Large intestine (tissue), 3 donors: ENCODE measurements around the gene ODAD4. TPM values are rescaled to one million over a fixed set of nuclear protein-coding genes. Genes with fewer than 3 reads are reported as not detected.

Source experiments
- DNase-seq, 2 donors: peaks; one replicate each; pipeline versions ENCODE4 v3.0.0 to v3.0.0-alpha.2; 2013
- H3K27ac ChIP-seq: one replicate; pipeline ENCODE4 v1.5.1; 2013; ENCODE audit warnings: low read length
- H3K27me3 ChIP-seq: 2 replicates; pipeline ENCODE4 v1.6.1; 2013; ENCODE audit warnings: low read length; ENCODE audit not compliant: control insufficient read depth, insufficient read depth
- H3K36me3 ChIP-seq: 2 replicates; pipeline ENCODE4 v1.6.1; 2013; ENCODE audit warnings: low read length; ENCODE audit not compliant: control insufficient read depth, insufficient read depth
- H3K4me1 ChIP-seq: one replicate; pipeline ENCODE4 v1.6.1; 2013; ENCODE audit warnings: low read length; ENCODE audit not compliant: control insufficient read depth, insufficient read depth
- H3K4me3 ChIP-seq: one replicate; pipeline ENCODE4 v1.5.1; 2013; ENCODE audit warnings: low read length
- H3K9me3 ChIP-seq: one replicate; pipeline ENCODE4 v1.6.1; 2013; ENCODE audit warnings: mild to moderate bottlenecking, low read depth, low read length, moderate library complexity; ENCODE audit not compliant: control insufficient read depth
- whole genome bisulfite sequencing: methylation state at CpG from one replicate; pipeline ENCODE4 v1.1.5; 2013; ENCODE audit warnings: low lambda C conversion rate; ENCODE audit not compliant: insufficient coverage; 5-methylcytosine and 5-hydroxymethylcytosine counted together
- polyA plus RNA-seq: library from polyadenylated mRNA; unstranded; fragments of 120-200 nt; gene quantifications from one replicate; pipeline ENCODE4 v1.2.1, GENCODE V29; 2013

The ODAD4 gene
- polyA plus RNA-seq, 1 donor: 0.87 TPM

DNA sequence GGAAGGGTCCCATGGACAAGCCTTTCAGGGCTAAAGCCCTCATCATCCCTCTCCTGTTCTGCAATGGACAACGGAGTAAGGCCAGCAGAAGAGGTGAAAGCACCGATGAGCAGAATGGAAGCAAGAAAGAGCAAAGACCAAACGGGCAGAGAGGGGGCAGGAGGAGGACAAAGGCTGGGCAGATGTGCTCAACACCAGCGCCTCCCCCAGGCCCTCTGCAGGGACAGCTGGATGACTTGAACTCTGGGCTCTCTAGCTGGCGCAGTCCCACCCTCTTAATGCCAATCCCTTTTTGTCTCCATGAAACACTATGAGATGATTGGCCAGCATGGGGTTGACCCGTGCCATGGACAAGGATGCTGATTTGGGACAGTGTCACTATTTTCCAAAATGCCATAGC is 33.7 kb upstream of the ODAD4 start:
- WGBS: no CpG with 5 or more reads among the region's 6 CpGs
- Histone ChIP-seq H3K4me1 (peaks cover 14% of the 10 kb centered on the region), H3K27ac (no peak overlapping the region), H3K9me3 (no peaks in the 10 kb centered on the region), H3K36me3 (peaks cover 95% of the 10 kb centered on the region), H3K27me3 (no peaks in the 10 kb centered on the region), H3K4me3 (no peak overlapping the region)
- no peak for DNase-seq

DNA sequence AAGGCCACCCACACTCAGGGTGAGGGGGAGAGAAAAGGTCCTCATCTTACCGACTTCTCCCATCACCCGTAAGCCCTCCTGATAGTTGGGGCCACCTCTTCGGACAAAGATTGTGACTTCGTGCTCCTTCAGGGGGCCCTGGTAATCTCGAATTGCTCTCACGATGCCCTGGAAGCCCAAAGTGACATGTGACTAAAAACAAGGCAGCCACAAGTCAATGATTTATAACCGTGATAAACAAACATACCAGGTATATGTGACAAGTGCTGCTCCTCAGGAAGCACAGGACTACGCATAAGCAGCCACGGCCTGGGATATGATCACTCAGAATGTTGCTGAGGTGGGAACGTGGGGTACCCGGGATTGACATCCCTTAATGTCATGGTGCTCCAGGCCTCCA is 28.8 kb upstream of the ODAD4 start:
- H3K27ac ChIP-seq: peak overlapping the region; percentile 50
- no peaks in the 10 kb centered on the region for H3K27me3 ChIP-seq
- DNase-seq: peak in 1 of 2 donors; percentile 73
- no peaks in the 10 kb centered on the region for H3K9me3 ChIP-seq
- H3K4me1 ChIP-seq: peaks cover 43% of the 10 kb centered on the region
- H3K36me3 ChIP-seq: peaks cover 94% of the 10 kb centered on the region
- no peak overlapping the region for H3K4me3 ChIP-seq
- no CpG with 5 or more reads among the region's 11 CpGs for WGBS

DNA sequence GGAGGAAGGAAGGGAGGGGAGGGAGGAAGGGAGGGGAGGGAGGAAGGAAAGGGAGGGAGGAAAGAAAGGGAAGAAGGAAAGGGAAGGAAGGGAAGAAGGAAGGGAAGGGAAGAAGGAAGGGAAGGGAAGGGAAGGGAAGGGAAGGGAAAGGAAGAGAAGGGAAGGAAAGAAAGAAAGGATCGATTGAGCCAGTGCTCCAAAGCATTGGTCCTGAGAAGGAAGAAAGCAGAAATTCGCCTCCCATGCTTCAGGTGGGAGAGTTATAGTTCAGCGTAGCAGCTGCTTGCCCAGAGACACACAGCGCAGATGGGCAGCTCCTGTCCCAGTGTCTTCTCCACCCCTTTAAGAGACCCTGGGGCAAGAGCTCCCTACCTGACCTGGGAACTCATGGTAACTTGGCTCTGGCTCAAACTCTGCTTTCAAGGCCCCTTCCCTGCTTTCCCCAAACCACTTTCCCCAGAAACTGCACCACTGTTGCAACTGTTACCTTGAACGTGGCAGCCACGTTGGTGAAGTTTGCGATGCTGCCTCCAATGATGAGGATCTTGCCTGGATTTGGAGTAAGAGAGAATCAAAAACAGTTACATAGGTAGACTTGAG is 26.1 kb upstream of the ODAD4 start:
- H3K4me1 ChIP-seq: peaks cover 66% of the 10 kb centered on the region
- WGBS: 80% methylated on average over 1 of the region's 7 CpGs
- H3K36me3 ChIP-seq: peaks cover 80% of the 10 kb centered on the region
- H3K9me3 ChIP-seq: no peaks in the 10 kb centered on the region
- no peak for DNase-seq
- H3K27ac ChIP-seq: peak overlapping the region; percentile 92
- no peaks in the 10 kb centered on the region for H3K27me3 ChIP-seq
- H3K4me3 ChIP-seq: no peak overlapping the region

DNA sequence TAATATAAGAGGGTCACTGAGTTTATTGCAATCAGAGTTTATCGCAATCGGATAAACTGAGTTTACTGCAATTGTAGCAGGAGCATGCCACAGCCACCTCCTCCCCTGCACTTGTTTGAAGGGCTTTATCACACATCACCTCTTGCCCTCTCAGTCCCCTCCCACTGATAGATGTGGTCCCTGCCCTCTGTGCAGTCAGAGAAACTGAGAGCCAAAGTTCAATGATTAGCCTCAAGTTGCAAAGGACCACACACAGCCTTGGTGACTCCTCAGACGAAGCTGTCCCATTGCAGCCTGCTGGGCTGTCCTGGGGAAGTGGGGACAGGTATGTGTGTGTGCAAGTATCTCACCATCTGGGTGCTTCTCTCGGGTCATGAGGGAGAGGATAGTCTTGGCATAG is 25.2 kb upstream of the ODAD4 start:
- Histone ChIP-seq H3K27me3 (no peaks in the 10 kb centered on the region), H3K9me3 (no peaks in the 10 kb centered on the region), H3K36me3 (peaks cover 81% of the 10 kb centered on the region), H3K27ac (peak overlapping the region; percentile 92), H3K4me1 (peaks cover 66% of the 10 kb centered on the region), H3K4me3 (no peak overlapping the region)
- DNase-seq: peak; percentile 80 to 88
- whole genome bisulfite sequencing: no CpG with 5 or more reads among the region's 4 CpGs

DNA sequence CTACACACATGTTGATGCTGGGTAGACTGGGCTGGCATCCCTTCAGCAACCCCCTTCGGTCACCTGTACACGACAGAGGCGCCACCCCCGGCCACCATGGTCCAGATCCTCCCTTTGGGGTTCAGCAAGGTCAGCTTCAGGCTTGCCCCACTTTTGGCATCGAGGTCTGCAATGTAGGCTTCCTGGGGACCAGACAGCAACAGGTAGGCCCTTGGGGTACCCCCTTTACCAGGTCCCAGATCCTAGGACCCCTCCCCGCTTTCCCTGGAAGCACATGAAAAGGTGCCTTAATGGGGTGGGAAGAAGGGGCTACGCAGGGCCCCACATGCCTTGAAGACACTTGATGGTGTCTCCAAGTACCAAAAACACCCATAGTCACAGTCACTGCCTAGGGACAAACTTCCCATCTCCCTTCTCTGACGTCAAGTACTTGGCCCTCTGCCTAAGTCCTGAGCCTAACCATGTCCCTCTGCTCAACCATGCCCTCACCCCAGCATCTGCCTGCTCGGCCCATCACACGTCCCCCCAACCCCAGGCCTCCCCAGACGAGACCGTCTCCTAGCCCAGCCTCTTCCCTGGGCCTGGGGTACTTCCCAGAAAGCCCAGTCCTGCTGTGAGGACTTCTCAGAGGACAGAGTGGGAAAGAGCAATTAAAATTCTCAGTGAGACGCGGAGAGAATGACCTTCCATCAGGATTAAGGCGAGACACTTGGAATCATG is 23.8 kb upstream of the ODAD4 start:
- Histone ChIP-seq H3K9me3 (no peaks in the 10 kb centered on the region), H3K36me3 (peaks cover 81% of the 10 kb centered on the region), H3K27ac (peak overlapping the region; percentile 83), H3K27me3 (no peaks in the 10 kb centered on the region), H3K4me3 (no peak overlapping the region), H3K4me1 (peaks cover 61% of the 10 kb centered on the region)
- no peak for DNase-seq
- 64% methylated on average over 3 of the region's 15 CpGs for WGBS

DNA sequence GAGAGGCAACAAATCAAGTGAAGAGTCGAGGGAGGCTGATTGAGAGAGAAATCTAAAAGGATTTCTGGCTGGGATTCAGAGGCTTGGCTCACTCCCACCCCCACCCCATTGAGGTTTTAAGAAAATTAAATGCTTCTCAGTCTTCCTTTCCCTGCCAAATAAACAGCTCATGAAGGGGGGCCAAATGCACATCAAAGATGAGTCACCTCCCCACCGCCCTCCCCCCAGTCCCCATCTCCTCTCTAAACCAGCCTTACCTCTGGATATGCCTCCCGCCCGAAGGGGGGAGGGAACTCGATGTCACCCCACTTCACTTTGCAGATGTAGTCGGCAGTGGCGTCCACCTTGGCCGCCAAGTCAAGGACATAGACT is 23.2 kb upstream of the ODAD4 start:
- no peaks in the 10 kb centered on the region for H3K9me3 ChIP-seq
- H3K4me1 ChIP-seq: peaks cover 56% of the 10 kb centered on the region
- peaks cover 79% of the 10 kb centered on the region for H3K36me3 ChIP-seq
- peak in 1 of 2 donors; percentile 32 for DNase-seq
- H3K4me3 ChIP-seq: no peak overlapping the region
- no peaks in the 10 kb centered on the region for H3K27me3 ChIP-seq
- peak overlapping the region; percentile 83 for H3K27ac ChIP-seq
- WGBS: no CpG with 5 or more reads among the region's 8 CpGs

DNA sequence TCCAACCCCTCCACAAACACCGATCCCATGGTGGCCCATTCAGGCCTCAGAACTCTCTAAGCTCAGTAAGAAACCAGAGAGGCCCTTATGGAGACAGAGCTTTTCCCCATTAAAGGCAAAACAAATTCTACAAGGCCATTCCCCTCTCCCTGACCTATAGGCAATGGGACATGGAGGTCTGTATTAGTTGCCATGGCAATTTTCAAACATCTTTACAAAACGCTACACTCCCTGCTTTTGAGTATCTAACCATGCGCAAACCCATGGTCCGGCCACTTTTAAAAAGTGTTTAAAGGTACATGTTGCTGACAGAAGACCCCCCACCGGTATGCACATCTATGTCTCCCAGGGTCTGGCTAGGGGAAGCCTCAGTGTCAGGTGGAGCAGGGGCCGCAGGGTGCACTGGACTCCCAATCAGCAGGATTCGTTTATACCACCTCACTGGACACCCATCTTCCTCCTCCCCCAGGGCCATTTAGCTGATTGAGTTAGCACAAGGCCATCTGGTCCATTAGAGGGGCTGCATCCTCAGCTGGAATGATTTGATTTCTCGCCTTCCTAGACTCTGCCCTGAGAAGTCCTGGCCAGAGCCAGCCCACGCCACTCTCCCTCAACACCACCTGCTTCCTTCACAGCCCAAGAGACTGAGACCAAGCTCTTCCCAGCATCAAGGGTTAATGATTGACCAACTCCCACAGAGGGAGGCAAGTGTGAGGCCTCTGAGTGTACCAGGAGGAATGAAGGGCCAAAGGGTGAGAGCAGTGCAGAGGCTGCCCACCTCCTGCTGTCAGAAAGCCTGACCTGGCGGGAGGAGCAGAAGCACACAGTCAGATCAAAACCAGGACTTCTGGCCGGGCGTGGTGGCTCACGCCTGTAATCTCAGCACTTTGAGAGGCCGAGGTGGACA is 22.5 kb upstream of the ODAD4 start:
- WGBS: no CpG with 5 or more reads among the region's 14 CpGs
- Histone ChIP-seq H3K4me1 (peaks cover 50% of the 10 kb centered on the region), H3K27ac (peak overlapping the region; percentile 83)

DNA sequence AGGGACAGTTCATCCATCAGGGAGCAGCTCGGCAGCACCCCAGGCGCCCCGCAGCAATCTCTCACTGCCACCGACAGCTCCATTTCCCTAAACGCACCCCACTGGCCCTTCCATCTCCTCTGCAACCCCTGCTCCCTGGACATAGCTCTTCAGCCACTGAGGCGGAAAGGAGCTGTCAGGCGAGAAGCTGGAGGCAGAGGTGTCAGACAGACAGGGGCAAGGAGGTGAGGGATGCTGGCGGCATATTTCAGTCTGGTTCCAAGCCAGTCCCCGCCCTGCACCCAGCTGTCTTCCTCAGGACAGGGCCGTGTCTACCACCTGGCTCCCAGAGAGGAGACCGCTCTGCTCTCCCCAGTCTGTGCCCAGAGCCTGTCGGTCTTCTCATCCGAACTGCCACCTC is 21.3 kb upstream of the ODAD4 start:
- no CpG with 5 or more reads among the region's 13 CpGs for WGBS
- peak overlapping the region; percentile 83 for H3K27ac ChIP-seq
- no peaks in the 10 kb centered on the region for H3K9me3 ChIP-seq
- DNase-seq: no peak
- H3K4me1 ChIP-seq: peaks cover 59% of the 10 kb centered on the region
- H3K36me3 ChIP-seq: peaks cover 80% of the 10 kb centered on the region
- no peak overlapping the region for H3K4me3 ChIP-seq
- no peaks in the 10 kb centered on the region for H3K27me3 ChIP-seq

More for the DNA sequence above, 22.5 kb upstream of the ODAD4 start:
- H3K36me3 ChIP-seq: peaks cover 79% of the 10 kb centered on the region
- H3K4me3 ChIP-seq: no peak overlapping the region
- peak; percentile 95 to 97 for DNase-seq
- no peaks in the 10 kb centered on the region for H3K9me3 ChIP-seq
- no peaks in the 10 kb centered on the region for H3K27me3 ChIP-seq

DNA sequence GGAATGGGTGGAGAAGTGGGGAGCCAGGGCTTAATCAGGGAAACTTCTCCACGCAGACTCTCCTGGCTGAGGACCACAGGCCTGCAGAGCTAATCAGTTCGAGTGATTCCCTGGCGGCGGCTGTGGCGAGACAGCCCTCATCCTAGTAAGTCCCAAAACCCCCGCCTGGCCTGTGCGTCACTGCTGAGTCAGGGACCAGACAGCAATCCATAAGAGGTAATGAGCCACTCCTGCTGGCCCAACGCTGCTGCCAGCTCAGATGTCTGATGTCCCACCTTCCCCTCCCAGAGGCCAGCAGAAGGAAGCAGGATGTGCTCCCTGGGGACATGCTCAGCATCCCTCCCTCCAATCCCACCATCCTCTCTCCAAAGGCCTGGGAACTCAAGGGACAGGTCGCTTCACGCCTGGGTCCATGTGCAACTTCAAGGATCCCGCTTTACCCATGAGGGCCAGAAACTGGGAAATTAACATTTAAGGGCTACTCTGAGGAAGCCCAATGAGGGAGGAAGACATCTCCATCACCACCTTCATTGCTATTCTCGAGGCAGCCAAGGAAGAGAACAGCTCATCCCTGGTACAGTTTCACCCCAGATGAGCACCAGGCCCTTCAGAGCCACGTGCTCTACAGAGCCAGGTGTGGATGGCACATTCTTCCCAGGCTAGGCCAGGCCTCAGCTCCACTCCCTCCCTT is 19.6 kb upstream of the ODAD4 start:
- no peak overlapping the region for H3K27ac ChIP-seq
- no peak overlapping the region for H3K4me3 ChIP-seq
- WGBS: no CpG with 5 or more reads among the region's 13 CpGs
- DNase-seq: no peak
- no peaks in the 10 kb centered on the region for H3K27me3 ChIP-seq
- no peaks in the 10 kb centered on the region for H3K9me3 ChIP-seq
- H3K36me3 ChIP-seq: peaks cover 62% of the 10 kb centered on the region
- H3K4me1 ChIP-seq: peaks cover 60% of the 10 kb centered on the region

DNA sequence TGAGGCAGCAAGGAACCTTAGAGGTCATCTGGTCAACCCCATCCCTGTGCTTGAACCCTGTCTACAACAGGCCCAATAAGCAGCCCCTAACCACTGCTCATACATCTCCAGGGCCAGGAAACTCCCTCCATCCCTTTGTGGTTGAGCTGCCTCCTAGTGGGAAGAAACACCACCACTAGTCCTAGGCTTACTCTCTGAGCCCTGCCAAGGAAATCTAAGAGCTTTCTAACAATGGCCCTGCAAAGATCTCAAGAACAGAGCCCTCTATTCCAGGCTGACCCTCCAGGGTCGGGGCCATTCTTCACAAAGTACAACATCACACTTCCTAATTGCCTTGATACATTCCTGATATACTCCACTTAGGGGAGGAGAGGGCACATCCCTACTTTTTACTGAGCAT is 17.5 kb upstream of the ODAD4 start:
- Histone ChIP-seq H3K36me3 (peaks cover 51% of the 10 kb centered on the region), H3K9me3 (no peaks in the 10 kb centered on the region), H3K27me3 (no peaks in the 10 kb centered on the region), H3K27ac (peak overlapping the region; percentile 74), H3K4me1 (peaks cover 54% of the 10 kb centered on the region), H3K4me3 (no peak overlapping the region)
- DNase-seq: no peak
- no CpG with 5 or more reads among the region's 1 CpG for WGBS
